Measurements from ENCODE around the gene CALML6. TPM values are rescaled to one million over a fixed set of nuclear protein-coding genes. Genes with fewer than 3 reads are reported as not detected.

CALML6 gene
- polyA plus RNA-seq, 2 donors, result 0.22 to 0.83 TPM

- no peaks in the 10 kb centered on the region for H3K9me3 ChIP-seq (ENCODE audit: control insufficient read depth in 2 of 2, insufficient read depth in 1 of 2, low read depth in 1 of 2, low read length in 1 of 2)
- peaks cover 0 to 5% of the 10 kb centered on the region in 2 donors for H3K4me1 ChIP-seq (ENCODE audit: control insufficient read depth in 2 of 2, insufficient read depth in 2 of 2, low read length in 1 of 2)
- H3K36me3 ChIP-seq (ENCODE audit: control insufficient read depth in 2 of 2, insufficient read depth in 2 of 2, low read length in 1 of 2), result no peaks in the 10 kb centered on the region
- H3K27ac ChIP-seq (ENCODE audit: low read depth in 2 of 2, low read length in 1 of 2), result no peak overlapping the region
- no peak overlapping the region for H3K4me3 ChIP-seq (ENCODE audit: low read depth in 1 of 2, low read length in 2 of 2)
- WGBS, 2 donors, result 4 to 8% methylated on average over 21 to 23 of the region's 23 CpGs
- no peaks in the 10 kb centered on the region for H3K27me3 ChIP-seq (ENCODE audit: control insufficient read depth in 1 of 2, insufficient read depth in 2 of 2, low read length in 2 of 2)
These were observed 44.9 kb downstream of the CALML6 start for GRCh38 chr1:1959840-1960479.

GRCh38 chr1:1960480-1961196, 45.6 kb downstream of the CALML6 start:
- Histone ChIP-seq H3K4me1 (ENCODE audit: control insufficient read depth in 2 of 2, insufficient read depth in 2 of 2, low read length in 1 of 2) (peaks cover 0 to 5% of the 10 kb centered on the region in 2 donors), H3K4me3 (ENCODE audit: low read depth in 1 of 2, low read length in 2 of 2) (no peak overlapping the region), H3K9me3 (ENCODE audit: control insufficient read depth in 2 of 2, insufficient read depth in 1 of 2, low read depth in 1 of 2, low read length in 1 of 2) (no peaks in the 10 kb centered on the region), H3K27ac (ENCODE audit: low read depth in 2 of 2, low read length in 1 of 2) (no peak overlapping the region), H3K36me3 (ENCODE audit: control insufficient read depth in 2 of 2, insufficient read depth in 2 of 2, low read length in 1 of 2) (no peaks in the 10 kb centered on the region), H3K27me3 (ENCODE audit: control insufficient read depth in 1 of 2, insufficient read depth in 2 of 2, low read length in 2 of 2) (no peaks in the 10 kb centered on the region)
- 58 to 64% methylated on average over 17 of the region's 17 CpGs for WGBS, 2 donors

GRCh38 chr1:1962752-1963151, 47.7 kb downstream of the CALML6 start:
- 73 to 82% methylated on average over 2 of the region's 2 CpGs for whole genome bisulfite sequencing, 2 donors
- H3K27me3 ChIP-seq (ENCODE audit: control insufficient read depth in 1 of 2, insufficient read depth in 2 of 2, low read length in 2 of 2), result no peaks in the 10 kb centered on the region

GRCh38 chr1:1963570-1963969, 48.5 kb downstream of the CALML6 start:
- peaks cover 0 to 7% of the 10 kb centered on the region in 2 donors for H3K4me1 ChIP-seq (ENCODE audit: control insufficient read depth in 2 of 2, insufficient read depth in 2 of 2, low read length in 1 of 2)

More at GRCh38 chr1:1962752-1963151, 47.7 kb downstream of the CALML6 start:
- Histone ChIP-seq H3K27ac (ENCODE audit: low read depth in 2 of 2, low read length in 1 of 2) (no peak overlapping the region), H3K4me1 (ENCODE audit: control insufficient read depth in 2 of 2, insufficient read depth in 2 of 2, low read length in 1 of 2) (peaks cover 0 to 5% of the 10 kb centered on the region in 2 donors), H3K9me3 (ENCODE audit: control insufficient read depth in 2 of 2, insufficient read depth in 1 of 2, low read depth in 1 of 2, low read length in 1 of 2) (no peaks in the 10 kb centered on the region), H3K4me3 (ENCODE audit: low read depth in 1 of 2, low read length in 2 of 2) (no peak overlapping the region), H3K36me3 (ENCODE audit: control insufficient read depth in 2 of 2, insufficient read depth in 2 of 2, low read length in 1 of 2) (no peaks in the 10 kb centered on the region)

GRCh38 chr1:1964811-1965210, 49.8 kb downstream of the CALML6 start:
- Histone ChIP-seq H3K4me1 (ENCODE audit: control insufficient read depth in 2 of 2, insufficient read depth in 2 of 2, low read length in 1 of 2) (peaks cover 0 to 5% of the 10 kb centered on the region in 2 donors), H3K36me3 (ENCODE audit: control insufficient read depth in 2 of 2, insufficient read depth in 2 of 2, low read length in 1 of 2) (no peaks in the 10 kb centered on the region), H3K27me3 (ENCODE audit: control insufficient read depth in 1 of 2, insufficient read depth in 2 of 2, low read length in 2 of 2) (no peaks in the 10 kb centered on the region), H3K27ac (ENCODE audit: low read depth in 2 of 2, low read length in 1 of 2) (no peak overlapping the region), H3K9me3 (ENCODE audit: control insufficient read depth in 2 of 2, insufficient read depth in 1 of 2, low read depth in 1 of 2, low read length in 1 of 2) (no peaks in the 10 kb centered on the region), H3K4me3 (ENCODE audit: low read depth in 1 of 2, low read length in 2 of 2) (no peak overlapping the region)
- 76 to 87% methylated on average over 25 of the region's 25 CpGs for WGBS, 2 donors

More at GRCh38 chr1:1963570-1963969, 48.5 kb downstream of the CALML6 start:
- no peaks in the 10 kb centered on the region for H3K27me3 ChIP-seq (ENCODE audit: control insufficient read depth in 1 of 2, insufficient read depth in 2 of 2, low read length in 2 of 2)
- 78 to 79% methylated on average over 17 of the region's 17 CpGs for WGBS, 2 donors
- no peak overlapping the region for H3K4me3 ChIP-seq (ENCODE audit: low read depth in 1 of 2, low read length in 2 of 2)
- H3K9me3 ChIP-seq (ENCODE audit: control insufficient read depth in 2 of 2, insufficient read depth in 1 of 2, low read depth in 1 of 2, low read length in 1 of 2), result no peaks in the 10 kb centered on the region
- no peak overlapping the region for H3K27ac ChIP-seq (ENCODE audit: low read depth in 2 of 2, low read length in 1 of 2)
- H3K36me3 ChIP-seq (ENCODE audit: control insufficient read depth in 2 of 2, insufficient read depth in 2 of 2, low read length in 1 of 2), result no peaks in the 10 kb centered on the region

- H3K27me3 ChIP-seq (ENCODE audit: control insufficient read depth in 1 of 2, insufficient read depth in 2 of 2, low read length in 2 of 2), result no peaks in the 10 kb centered on the region
- H3K4me1 ChIP-seq (ENCODE audit: control insufficient read depth in 2 of 2, insufficient read depth in 2 of 2, low read length in 1 of 2), result peaks cover 0 to 8% of the 10 kb centered on the region in 2 donors
- H3K4me3 ChIP-seq (ENCODE audit: low read depth in 1 of 2, low read length in 2 of 2), result no peak overlapping the region
- H3K9me3 ChIP-seq (ENCODE audit: control insufficient read depth in 2 of 2, insufficient read depth in 1 of 2, low read depth in 1 of 2, low read length in 1 of 2), result peaks cover 0 to under 1% of the 10 kb centered on the region in 2 donors
- no peaks in the 10 kb centered on the region for H3K36me3 ChIP-seq (ENCODE audit: control insufficient read depth in 2 of 2, insufficient read depth in 2 of 2, low read length in 1 of 2)
- WGBS, 2 donors, result 73 to 78% methylated on average over 10 of the region's 10 CpGs
- no peak overlapping the region for H3K27ac ChIP-seq (ENCODE audit: low read depth in 2 of 2, low read length in 1 of 2)
These were observed 50.5 kb downstream of the CALML6 start for GRCh38 chr1:1965546-1965945.

GRCh38 chr1:1966071-1966740, 51.1 kb downstream of the CALML6 start:
- H3K4me3 ChIP-seq (ENCODE audit: low read depth in 1 of 2, low read length in 2 of 2), result no peak overlapping the region
- H3K4me1 ChIP-seq (ENCODE audit: control insufficient read depth in 2 of 2, insufficient read depth in 2 of 2, low read length in 1 of 2), result peaks cover 0 to 9% of the 10 kb centered on the region in 2 donors
- WGBS, 2 donors, result 68 to 78% methylated on average over 38 of the region's 38 CpGs
- no peaks in the 10 kb centered on the region for H3K27me3 ChIP-seq (ENCODE audit: control insufficient read depth in 1 of 2, insufficient read depth in 2 of 2, low read length in 2 of 2)
- peaks cover 0 to 7% of the 10 kb centered on the region in 2 donors for H3K9me3 ChIP-seq (ENCODE audit: control insufficient read depth in 2 of 2, insufficient read depth in 1 of 2, low read depth in 1 of 2, low read length in 1 of 2)
- no peaks in the 10 kb centered on the region for H3K36me3 ChIP-seq (ENCODE audit: control insufficient read depth in 2 of 2, insufficient read depth in 2 of 2, low read length in 1 of 2)
- H3K27ac ChIP-seq (ENCODE audit: low read depth in 2 of 2, low read length in 1 of 2), result no peak overlapping the region

Other genes starting within 250 kb of the CALML6 start
- 10 to 100 TPM; 12.0 to 17.9 TPM for gene SLC35E2B, start 222.5 kb upstream of the CALML6 start, polyA plus RNA-seq
- gene CDK11A, start 190.9 kb upstream of the CALML6 start, polyA plus RNA-seq, result 10 to 100 TPM; 15.4 to 56.7 TPM
- gene NADK, start 136.8 kb upstream of the CALML6 start, polyA plus RNA-seq, result 10 to 100 TPM; 32.1 to 39.7 TPM
- gene GNB1, start 24.2 kb upstream of the CALML6 start, polyA plus RNA-seq, result 10 to 100 TPM; 43.3 to 66.1 TPM
- gene TMEM52, start 4.0 kb downstream of the CALML6 start, polyA plus RNA-seq, result 1 to 10 TPM; 2.1 TPM
- under 1 TPM; 0.04 TPM for gene CFAP74, start 88.5 kb downstream of the CALML6 start, polyA plus RNA-seq
- gene GABRD, start 104.1 kb downstream of the CALML6 start, polyA plus RNA-seq, result under 1 TPM; 0.27 to 0.90 TPM
- gene PRKCZ, start 135.2 kb downstream of the CALML6 start, polyA plus RNA-seq, result 10 to 100 TPM; 21.2 to 34.3 TPM